IgD-negative memory B cell (primary cell): ENCODE measurements around the gene MUC22. TPM values are rescaled to one million over a fixed set of nuclear protein-coding genes. Genes with fewer than 3 reads are reported as not detected.
"Not testable (repeated sequence)": the region's sequence is repeated elsewhere in the genome, so short reads cannot be mapped to it uniquely, and the experiment has no call there.

Experiments used
- H3K27ac Mint-ChIP-seq, 3 donors: one replicate each; pipeline ENCODE4 v1.8.0; 2020 to 2022; ENCODE audit warnings: mild to moderate bottlenecking in 3 of 3, mixed read lengths in 3 of 3, moderate library complexity in 1 of 3
- H3K27me3 Mint-ChIP-seq: one replicate; pipeline ENCODE4 v1.8.0; 2021; ENCODE audit warnings: mixed read lengths
- H3K36me3 Mint-ChIP-seq: one replicate; pipeline ENCODE4 v1.8.0; 2020; ENCODE audit warnings: mild to moderate bottlenecking, mixed read lengths
- H3K4me1 Mint-ChIP-seq, 3 donors: one replicate each; pipeline ENCODE4 v1.8.0; 2020 to 2022; ENCODE audit warnings: mixed read lengths in 3 of 3, mild to moderate bottlenecking in 1 of 3
- H3K4me3 Mint-ChIP-seq, 4 donors: one replicate each; pipeline ENCODE4 v1.8.0; 2020 to 2022; ENCODE audit warnings: mild to moderate bottlenecking in 4 of 4, mixed read lengths in 4 of 4, moderate library complexity in 3 of 4
- H3K9me3 Mint-ChIP-seq, 3 donors: one replicate each; pipeline ENCODE4 v1.8.0; 2020 to 2021; ENCODE audit warnings: mixed read lengths in 3 of 3, mild to moderate bottlenecking in 1 of 3
- polyA plus RNA-seq: library from polyadenylated mRNA; unstranded; fragments of 300-500 nt; fragmentation: Illumina TruSeq; gene quantifications from one replicate; pipeline ENCODE4 v1.2.3, GENCODE V29; 2021

Gene MUC22
- polyA plus RNA-seq: not detected

GRCh38 chr6:31010393-31011060, at the start of gene MUC22:
TSS of gene MUC22 (plus strand) at chr6:31010474. CDS start at chr6:31010707, 233 bp downstream.
- Mint-ChIP-seq H3K36me3 (peaks cover 2% of the 10 kb centered on the region), H3K27ac (no peak within 1 kb of the TSS), H3K4me3 (no peak within 1 kb of the TSS), H3K9me3 (peaks cover 0 to 4% (median 2%) of the 10 kb centered on the region in 3 donors), H3K27me3 (peaks cover 34% of the 10 kb centered on the region), H3K4me1 (no peaks in the 10 kb centered on the region)

GRCh38 chr6:30960907-30961673, 49.2 kb upstream of the MUC22 start:
- no peak overlapping the region for H3K4me3 Mint-ChIP-seq
- no peaks in the 10 kb centered on the region for H3K36me3 Mint-ChIP-seq
- no peaks in the 10 kb centered on the region for H3K9me3 Mint-ChIP-seq
- H3K27me3 Mint-ChIP-seq: peaks cover 18% of the 10 kb centered on the region
- H3K27ac Mint-ChIP-seq: peak overlapping the region in 1 of 3 donors; percentile 27
- H3K4me1 Mint-ChIP-seq: peaks cover 4 to 12% (median 11%) of the 10 kb centered on the region in 3 donors

GRCh38 chr6:30962716-30963115, 47.6 kb upstream of the MUC22 start:
- H3K9me3 Mint-ChIP-seq: no peaks in the 10 kb centered on the region
- H3K4me1 Mint-ChIP-seq: peaks cover 0 to 2% (median 0%) of the 10 kb centered on the region in 3 donors
- peaks cover 19% of the 10 kb centered on the region for H3K27me3 Mint-ChIP-seq
- no peak overlapping the region for H3K4me3 Mint-ChIP-seq
- H3K36me3 Mint-ChIP-seq: no peaks in the 10 kb centered on the region
- peak overlapping the region in 1 of 3 donors; percentile 47 for H3K27ac Mint-ChIP-seq

GRCh38 chr6:30963641-30964040, 46.6 kb upstream of the MUC22 start:
- H3K4me3 Mint-ChIP-seq: no peak overlapping the region
- no peaks in the 10 kb centered on the region for H3K36me3 Mint-ChIP-seq
- no peak overlapping the region for H3K27ac Mint-ChIP-seq

GRCh38 chr6:30964075-30964474, 46.2 kb upstream of the MUC22 start:
- H3K4me1 Mint-ChIP-seq: peaks cover 0 to 3% (median 2%) of the 10 kb centered on the region in 3 donors
- H3K27me3 Mint-ChIP-seq: peaks cover 17% of the 10 kb centered on the region
- no peaks in the 10 kb centered on the region for H3K9me3 Mint-ChIP-seq
- no peak overlapping the region for H3K4me3 Mint-ChIP-seq
- H3K27ac Mint-ChIP-seq: no peak overlapping the region
- no peaks in the 10 kb centered on the region for H3K36me3 Mint-ChIP-seq

More at GRCh38 chr6:30963641-30964040, 46.6 kb upstream of the MUC22 start:
- Mint-ChIP-seq H3K4me1 (peaks cover 0 to 2% (median 0%) of the 10 kb centered on the region in 3 donors), H3K27me3 (peaks cover 17% of the 10 kb centered on the region), H3K9me3 (no peaks in the 10 kb centered on the region)

GRCh38 chr6:30965140-30965601, 45.1 kb upstream of the MUC22 start:
- Mint-ChIP-seq H3K27me3 (peaks cover 17% of the 10 kb centered on the region), H3K4me3 (no peak overlapping the region), H3K9me3 (no peaks in the 10 kb centered on the region), H3K27ac (no peak overlapping the region), H3K4me1 (peaks cover 0 to 7% (median 5%) of the 10 kb centered on the region in 3 donors), H3K36me3 (no peaks in the 10 kb centered on the region)

- H3K27me3 Mint-ChIP-seq: peaks cover 17% of the 10 kb centered on the region
- peaks cover 0 to 7% (median 5%) of the 10 kb centered on the region in 3 donors for H3K4me1 Mint-ChIP-seq
- H3K4me3 Mint-ChIP-seq: no peak overlapping the region
- H3K9me3 Mint-ChIP-seq: no peaks in the 10 kb centered on the region
- no peaks in the 10 kb centered on the region for H3K36me3 Mint-ChIP-seq
- no peak overlapping the region for H3K27ac Mint-ChIP-seq
Observed at GRCh38 chr6:30966154-30966553, 44.1 kb upstream of the MUC22 start.

- not testable (repeated sequence) for H3K4me3 Mint-ChIP-seq, H3K27ac Mint-ChIP-seq, H3K36me3 Mint-ChIP-seq, H3K9me3 Mint-ChIP-seq, H3K4me1 Mint-ChIP-seq
- H3K27me3 Mint-ChIP-seq: peaks cover 18% of the 10 kb centered on the region
Observed at GRCh38 chr6:30969171-30969570, 41.1 kb upstream of the MUC22 start.

- H3K36me3 Mint-ChIP-seq: peaks cover 3% of the 10 kb centered on the region
- no peak overlapping the region for H3K4me3 Mint-ChIP-seq
- H3K27me3 Mint-ChIP-seq: peaks cover 9% of the 10 kb centered on the region
- no peaks in the 10 kb centered on the region for H3K9me3 Mint-ChIP-seq
- no peak overlapping the region for H3K27ac Mint-ChIP-seq
- peaks cover 0 to 7% (median 7%) of the 10 kb centered on the region in 3 donors for H3K4me1 Mint-ChIP-seq
Observed at GRCh38 chr6:30970946-30971345, 39.3 kb upstream of the MUC22 start.

GRCh38 chr6:30972816-30973215, 37.5 kb upstream of the MUC22 start:
- Mint-ChIP-seq H3K9me3 (no peaks in the 10 kb centered on the region), H3K4me3 (no peak overlapping the region), H3K27ac (no peak overlapping the region), H3K4me1 (peaks cover 0 to 7% (median 7%) of the 10 kb centered on the region in 3 donors), H3K36me3 (peaks cover 3% of the 10 kb centered on the region), H3K27me3 (peaks cover 5% of the 10 kb centered on the region)

- Mint-ChIP-seq H3K4me3 (no peak overlapping the region), H3K27me3 (peaks cover 15% of the 10 kb centered on the region), H3K27ac (no peak overlapping the region), H3K36me3 (peaks cover 6% of the 10 kb centered on the region), H3K4me1 (peaks cover 6 to 15% (median 14%) of the 10 kb centered on the region in 3 donors), H3K9me3 (no peaks in the 10 kb centered on the region)
Observed at GRCh38 chr6:30974490-30975252, 35.6 kb upstream of the MUC22 start.

- H3K9me3 Mint-ChIP-seq: no peaks in the 10 kb centered on the region
- peaks cover 6 to 24% (median 14%) of the 10 kb centered on the region in 3 donors for H3K4me1 Mint-ChIP-seq
- peak overlapping the region in 1 of 4 donors; percentile 6 for H3K4me3 Mint-ChIP-seq
- H3K27me3 Mint-ChIP-seq: peaks cover 38% of the 10 kb centered on the region
- no peak overlapping the region for H3K27ac Mint-ChIP-seq
- H3K36me3 Mint-ChIP-seq: peaks cover 4% of the 10 kb centered on the region
Observed at GRCh38 chr6:30979141-30979540, 31.1 kb upstream of the MUC22 start.

- Mint-ChIP-seq H3K9me3 (no peaks in the 10 kb centered on the region), H3K27ac (no peak overlapping the region)
Observed at GRCh38 chr6:30979690-30980089, 30.6 kb upstream of the MUC22 start.

GRCh38 chr6:30981942-30982772, 28.1 kb upstream of the MUC22 start:
- peak overlapping the region in 1 of 4 donors; percentile 73 for H3K4me3 Mint-ChIP-seq

More at GRCh38 chr6:30979690-30980089, 30.6 kb upstream of the MUC22 start:
- peak overlapping the region in 1 of 4 donors; percentile 32 for H3K4me3 Mint-ChIP-seq
- peaks cover 6 to 24% (median 14%) of the 10 kb centered on the region in 3 donors for H3K4me1 Mint-ChIP-seq
- H3K36me3 Mint-ChIP-seq: peaks cover 4% of the 10 kb centered on the region
- H3K27me3 Mint-ChIP-seq: peaks cover 38% of the 10 kb centered on the region

More at GRCh38 chr6:30981942-30982772, 28.1 kb upstream of the MUC22 start:
- Mint-ChIP-seq H3K27me3 (peaks cover 41% of the 10 kb centered on the region), H3K9me3 (no peaks in the 10 kb centered on the region), H3K4me1 (peaks cover 6 to 24% (median 14%) of the 10 kb centered on the region in 3 donors), H3K36me3 (peaks cover 4% of the 10 kb centered on the region), H3K27ac (peak overlapping the region in 1 of 3 donors; percentile 12)
